GM19351 (cell line): Measurements from ENCODE around the gene MDM1.

Experiments used
- ATAC-seq: cut with Tn5 transposase; IDR thresholded peaks from one replicate; pipeline ENCODE4 v1.9.1; 2021; ENCODE audit warnings: mild to moderate bottlenecking, moderate library complexity; ENCODE audit not compliant: unreplicated experiment

MDM1 gene

GRCh38 chr12:68358532-68359485, 26.6 kb upstream of the MDM1 start:
- ATAC-seq = peak; percentile 85

DNA sequence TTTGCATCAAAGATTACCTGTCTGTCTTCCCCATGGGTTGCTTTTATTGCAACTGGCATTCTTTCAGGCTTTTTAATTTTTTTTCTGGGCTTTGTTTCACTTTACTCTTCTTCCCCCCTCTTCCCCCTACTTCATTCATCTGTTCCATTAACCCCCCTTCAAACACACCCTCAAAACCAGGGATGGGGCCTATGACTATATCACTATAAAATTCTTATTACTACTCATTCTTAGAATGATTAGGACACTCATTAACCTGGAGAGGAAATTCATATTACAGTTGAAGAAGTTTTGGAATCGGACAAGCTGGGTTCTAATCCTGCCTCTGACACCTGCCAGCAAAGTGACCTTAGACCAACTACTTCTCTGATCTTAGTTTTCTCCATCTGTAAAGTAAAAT, 24.8 kb upstream of the MDM1 start:
- ATAC-seq = no peak

DNA sequence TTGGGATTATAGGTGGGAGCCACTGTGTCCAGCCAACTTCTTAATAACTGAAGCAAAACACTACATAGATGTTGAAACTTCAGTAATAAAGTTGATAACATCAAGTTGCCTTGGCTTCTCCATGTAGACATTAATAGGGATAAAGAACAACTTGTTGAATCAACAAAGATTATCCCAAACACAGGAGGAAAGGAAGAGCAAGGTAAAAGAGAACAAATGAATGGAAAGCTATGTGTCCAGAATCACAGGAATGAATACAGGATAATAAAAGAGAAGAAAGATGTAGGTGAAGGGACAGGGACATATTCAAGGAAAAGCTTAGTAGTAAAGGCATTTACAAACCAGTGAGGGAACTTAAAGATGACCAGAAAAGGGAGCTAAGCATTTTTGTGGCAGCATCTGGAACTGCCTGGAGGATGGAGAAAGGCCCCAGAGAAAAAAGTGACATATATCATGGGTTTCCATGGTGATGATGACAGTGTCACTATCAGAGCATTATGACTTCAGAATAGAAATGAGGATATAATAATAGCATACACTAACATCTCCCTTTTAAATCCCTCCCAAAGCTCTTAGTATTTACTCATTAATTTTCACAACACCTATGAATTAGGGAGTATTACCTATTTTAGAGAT, 24.0 kb upstream of the MDM1 start:
- no peak for ATAC-seq

- ATAC-seq = no peak
Observed at GRCh38 chr12:68354977-68355541, 22.9 kb upstream of the MDM1 start.

DNA sequence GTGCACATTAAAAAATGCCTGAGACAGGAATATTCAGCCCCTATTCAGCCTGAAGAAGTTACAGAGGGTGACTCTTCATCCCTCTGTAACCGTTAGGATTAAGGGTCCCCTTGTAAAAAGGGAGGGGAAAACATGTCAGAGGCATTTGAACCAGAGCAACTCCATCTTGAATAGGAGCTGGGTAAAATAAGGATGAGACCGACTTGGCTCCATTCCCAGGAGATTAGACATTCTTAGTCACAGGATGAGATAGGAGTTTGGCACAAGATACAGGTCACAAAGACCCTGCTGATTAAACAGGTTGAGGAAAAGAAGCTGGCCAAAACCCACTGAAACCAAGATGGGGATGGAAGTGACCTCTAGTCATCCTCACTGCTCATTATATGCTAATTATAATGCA, 19.9 kb upstream of the MDM1 start:
- no peak for ATAC-seq

GRCh38 chr12:68350753-68351152, 18.6 kb upstream of the MDM1 start:
- no peak for ATAC-seq

- no peak for ATAC-seq
Observed at GRCh38 chr12:68349921-68350606, 17.9 kb upstream of the MDM1 start.

GRCh38 chr12:68349220-68349621, 17.1 kb upstream of the MDM1 start:
- ATAC-seq = no peak

- ATAC-seq = no peak
Observed at GRCh38 chr12:68348419-68348818, 16.3 kb upstream of the MDM1 start.

- ATAC-seq = no peak
Observed at GRCh38 chr12:68345763-68346162, 13.6 kb upstream of the MDM1 start.

DNA sequence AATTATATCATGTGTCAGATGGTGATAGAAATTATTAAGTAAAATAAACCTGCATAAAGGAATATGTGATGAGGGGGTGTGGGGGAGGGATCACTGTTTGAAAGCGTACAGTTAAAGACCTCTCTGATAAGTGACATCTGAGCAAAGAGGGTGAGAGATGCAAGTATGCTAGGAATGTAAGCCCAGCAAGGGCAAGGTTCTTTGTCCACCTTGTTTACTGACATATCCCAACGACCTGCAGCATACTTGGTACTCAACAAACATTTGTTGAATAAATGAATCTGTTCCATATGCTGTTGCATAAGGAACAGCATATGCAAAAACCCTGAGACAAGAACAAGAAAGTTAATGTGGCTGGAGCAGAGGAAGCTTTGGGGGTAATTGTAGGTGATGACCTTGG, 12.0 kb upstream of the MDM1 start:
- no peak for ATAC-seq

GRCh38 chr12:68342966-68343365, 10.8 kb upstream of the MDM1 start:
- ATAC-seq = no peak

- ATAC-seq = no peak
Observed at GRCh38 chr12:68341822-68342221, 9.7 kb upstream of the MDM1 start.

DNA sequence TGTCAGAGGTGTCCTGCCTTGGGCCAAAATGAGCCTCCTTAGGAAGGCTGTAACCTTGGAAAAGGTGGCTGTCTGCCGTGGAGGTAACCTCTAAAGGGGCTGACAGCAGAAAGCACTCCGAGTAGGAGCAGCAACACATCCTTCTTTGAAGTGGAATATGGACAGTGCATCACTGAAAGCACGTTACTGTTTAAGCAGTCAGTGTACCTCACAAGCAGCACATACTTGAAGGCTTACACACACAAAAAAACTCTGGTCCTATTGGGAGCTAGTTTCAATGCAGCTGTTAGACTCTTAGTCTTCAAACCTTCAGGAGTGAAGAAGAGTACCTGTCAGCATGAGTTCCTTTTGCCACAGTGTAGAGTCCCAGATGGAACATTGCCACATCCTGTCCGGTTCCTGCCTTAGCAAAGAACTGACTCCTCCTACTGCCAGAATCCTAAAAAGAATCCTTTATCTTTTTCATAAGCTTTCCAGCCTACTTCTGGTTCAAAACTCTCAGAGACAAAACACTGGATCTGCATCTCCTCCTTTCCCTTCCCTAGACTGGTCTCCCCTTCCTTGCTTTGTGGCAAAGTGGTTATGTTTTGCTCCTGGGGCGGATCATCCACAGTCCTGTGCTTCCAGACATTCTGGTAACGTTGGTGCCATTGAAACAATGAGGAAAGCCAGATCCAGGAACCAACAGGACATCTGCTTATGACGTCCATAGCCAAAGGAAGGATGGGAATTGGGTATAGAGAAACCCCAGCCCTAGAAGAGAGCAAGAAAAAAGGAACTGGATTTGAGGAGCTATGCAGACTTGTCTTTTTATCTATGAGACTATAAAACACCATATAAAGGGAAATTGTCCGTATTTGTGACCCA, 8.5 kb upstream of the MDM1 start:
- no peak for ATAC-seq

DNA sequence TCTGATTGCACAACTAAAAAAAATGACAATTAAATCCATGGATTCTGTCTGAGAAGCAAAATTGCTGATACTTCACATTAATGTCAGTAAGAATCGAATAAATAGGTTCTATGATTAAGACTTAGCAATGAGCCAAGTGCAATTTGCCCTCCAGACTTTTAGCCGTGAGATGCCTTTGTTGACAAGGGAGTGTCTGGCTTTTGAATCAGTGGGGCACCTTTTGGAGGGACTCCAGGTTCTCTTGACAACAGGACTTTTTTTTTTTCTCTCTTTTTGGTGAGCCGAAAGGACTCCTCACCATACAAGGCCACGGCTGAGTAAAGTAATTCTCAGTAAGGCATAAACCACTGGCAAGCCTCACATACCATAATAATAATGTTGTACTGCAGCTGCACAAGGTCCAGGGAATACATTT, 4.7 kb upstream of the MDM1 start:
- ATAC-seq = no peak

- ATAC-seq = no peak
Observed at GRCh38 chr12:68335462-68335861, 3.3 kb upstream of the MDM1 start.

DNA sequence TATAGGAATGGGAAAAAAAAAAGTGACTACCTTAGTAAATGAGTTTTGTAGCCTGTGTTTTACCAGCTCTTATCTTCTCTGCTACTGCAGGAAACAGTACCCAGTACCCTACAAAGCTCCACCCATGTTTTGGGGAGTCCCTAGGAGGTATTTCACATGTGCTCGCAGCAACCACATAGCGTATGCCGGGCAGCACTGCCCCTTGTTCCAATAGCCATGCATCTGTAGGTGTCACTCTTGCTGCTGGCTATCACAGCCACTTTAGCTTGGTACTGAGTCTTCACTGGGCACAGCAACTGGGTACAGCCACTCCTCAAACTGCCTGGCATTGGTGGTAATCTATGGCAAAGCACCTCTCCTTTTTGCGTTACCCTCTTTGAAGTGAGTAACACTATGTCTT, 2.0 kb upstream of the MDM1 start:
- no peak for ATAC-seq

DNA sequence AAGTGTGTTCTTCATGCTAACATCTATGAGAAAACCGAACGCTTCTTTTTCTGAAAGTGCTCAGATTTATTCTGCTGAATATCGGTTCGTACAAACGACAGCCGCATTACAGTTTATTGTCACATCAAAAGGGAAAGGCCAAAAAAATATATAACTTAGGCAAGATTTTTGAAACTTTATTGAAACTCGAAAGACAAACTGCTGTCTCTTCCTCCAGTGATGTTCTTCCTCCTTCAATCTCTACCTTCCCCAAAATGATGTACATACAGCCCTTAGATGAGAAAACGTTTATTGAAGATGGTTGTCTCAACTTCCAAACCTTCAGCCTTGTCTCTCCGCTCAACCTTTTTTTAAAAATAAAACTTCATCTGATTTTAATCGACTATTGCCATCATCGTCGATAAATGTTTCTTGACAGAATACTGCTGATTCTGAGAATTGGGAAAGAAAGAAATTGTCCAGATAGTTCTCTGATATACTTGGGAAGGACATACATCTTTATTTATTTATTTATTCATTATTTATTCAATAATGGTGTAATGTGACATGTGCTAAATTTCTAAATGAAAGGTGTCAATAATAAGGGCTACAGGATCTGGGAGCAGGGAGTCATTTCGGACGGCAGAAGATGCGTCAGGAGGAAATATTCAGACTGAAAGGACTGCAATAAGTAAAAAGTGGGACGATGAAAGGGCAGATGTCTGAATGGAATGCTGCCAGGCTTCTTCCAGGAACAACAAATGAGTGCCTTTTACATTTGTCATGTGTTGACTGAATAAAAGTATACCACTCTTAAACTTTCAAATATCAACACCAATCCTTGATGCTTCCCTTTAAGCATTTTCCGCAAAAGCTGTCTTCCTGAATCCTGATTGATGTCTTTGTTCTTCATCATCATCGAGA, 817 bp upstream of the MDM1 start:
- no peak for ATAC-seq

- no peak for ATAC-seq
Observed at GRCh38 chr12:68331500-68331868, 678 bp downstream of the MDM1 start.

DNA sequence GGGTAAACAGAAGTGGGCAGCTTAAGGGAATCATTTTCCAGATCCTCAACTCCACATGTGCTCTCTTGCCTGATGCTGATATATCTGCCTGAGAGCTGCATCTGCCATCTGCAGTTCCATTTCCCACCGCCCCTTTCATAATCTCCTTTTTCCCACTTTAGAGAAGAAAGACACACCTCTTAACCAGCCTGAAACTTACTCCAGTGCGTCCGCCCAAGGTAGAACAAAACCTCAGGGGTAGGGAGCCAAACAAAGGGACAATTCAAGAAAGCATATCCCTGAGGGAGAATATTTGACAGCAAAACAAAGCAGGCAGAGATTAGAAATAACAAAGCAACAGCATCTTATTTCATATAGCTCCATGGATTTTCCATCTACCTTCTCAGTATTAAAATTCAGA, 4.3 kb downstream of the MDM1 start:
- no peak for ATAC-seq
